NOMO-1 (cell line): ENCODE results near the gene RIPK3.
A peak's percentile ranks its signal among the peaks of the same experiment; 100 is the strongest.
"Not testable (repeated sequence)": the region's sequence is repeated elsewhere in the genome, so short reads cannot be mapped to it uniquely, and the experiment has no call there.

ENCODE experiments used
- DNase-seq, 2 experiments: peaks; one replicate each; lab custom pipeline; 2025; ENCODE audit not compliant: unreplicated experiment in 2 of 2; lab: John Stamatoyannopoulos, UW

The RIPK3 gene

DNA sequence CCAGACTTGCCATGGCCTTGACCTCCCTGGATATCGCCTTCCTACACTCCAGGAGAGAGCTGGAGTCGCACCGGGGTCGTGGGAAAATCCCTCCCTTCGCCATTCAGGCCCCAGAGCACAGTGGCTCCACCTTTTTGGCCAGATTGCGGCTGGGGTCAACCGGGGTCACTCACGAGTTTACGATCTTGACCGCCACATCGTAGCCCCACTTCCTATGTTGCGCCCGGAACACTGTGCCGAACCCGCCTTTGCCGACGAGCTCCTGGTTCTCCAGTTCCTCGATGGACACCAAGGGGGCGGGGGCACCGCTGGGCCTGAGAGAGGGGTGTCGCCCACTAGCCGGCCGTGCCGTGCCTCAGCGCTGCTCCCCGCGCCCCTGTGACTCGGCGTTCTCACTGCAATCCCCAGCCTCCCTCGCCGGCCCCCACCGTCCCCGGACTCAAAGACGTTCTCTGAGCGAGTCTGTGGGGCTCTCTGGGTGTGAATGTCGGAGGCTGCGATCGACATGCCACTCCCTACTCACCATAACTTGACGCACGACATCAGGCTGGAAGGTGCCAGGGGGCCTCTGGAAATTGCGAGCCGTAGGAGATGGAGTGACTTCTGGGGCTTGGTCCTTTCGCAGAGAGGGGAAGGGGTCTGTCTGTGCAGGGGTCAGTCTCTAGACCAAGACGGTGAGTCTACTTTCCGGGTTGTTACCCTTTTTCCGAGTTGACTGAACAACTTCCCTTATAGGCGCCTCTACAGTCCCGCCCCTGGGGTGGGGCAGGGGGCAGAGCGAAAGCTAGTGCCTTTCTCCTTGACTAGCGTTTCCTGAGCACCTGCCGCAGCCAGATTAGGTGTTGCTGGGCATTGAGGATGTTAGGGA lies at the start of gene RIPK3:
Gene RIPK3 (minus strand): TSS at position 708 of the 868 bp plus-strand sequence. CDS start 165 bp downstream, at position 543.
- DNase-seq: peak; percentile 74 to 76

DNA sequence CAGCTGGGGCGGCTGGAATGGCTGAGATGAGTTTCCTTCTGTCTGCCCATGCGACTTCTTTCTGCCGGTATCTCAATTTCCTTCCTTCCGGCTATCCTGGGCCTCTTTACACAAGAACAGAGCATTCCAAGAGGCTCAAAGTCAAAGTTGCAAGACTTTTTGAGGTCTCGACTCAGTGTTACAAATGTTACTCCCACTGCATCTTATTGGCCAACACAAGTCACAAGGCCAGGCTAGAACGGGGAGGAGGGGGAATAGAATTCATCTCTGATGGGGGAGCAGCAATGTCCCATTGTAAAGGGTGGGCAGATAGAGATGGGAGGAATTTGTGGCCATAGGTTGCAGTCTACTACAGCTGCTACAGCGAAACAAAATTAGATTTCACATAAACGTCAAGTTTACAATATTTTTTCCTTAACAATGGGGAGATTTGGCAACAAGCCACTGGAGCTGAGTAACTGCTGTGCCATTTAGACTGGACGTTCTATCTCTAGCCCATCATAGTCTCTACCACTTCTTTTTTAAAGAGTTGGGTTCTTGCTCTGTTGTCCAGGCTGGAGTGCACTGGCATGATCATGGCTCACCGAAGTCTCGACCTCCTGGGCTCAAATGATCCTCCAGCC lies 49.5 kb upstream of the RIPK3 start:
- DNase-seq: no peak

DNA sequence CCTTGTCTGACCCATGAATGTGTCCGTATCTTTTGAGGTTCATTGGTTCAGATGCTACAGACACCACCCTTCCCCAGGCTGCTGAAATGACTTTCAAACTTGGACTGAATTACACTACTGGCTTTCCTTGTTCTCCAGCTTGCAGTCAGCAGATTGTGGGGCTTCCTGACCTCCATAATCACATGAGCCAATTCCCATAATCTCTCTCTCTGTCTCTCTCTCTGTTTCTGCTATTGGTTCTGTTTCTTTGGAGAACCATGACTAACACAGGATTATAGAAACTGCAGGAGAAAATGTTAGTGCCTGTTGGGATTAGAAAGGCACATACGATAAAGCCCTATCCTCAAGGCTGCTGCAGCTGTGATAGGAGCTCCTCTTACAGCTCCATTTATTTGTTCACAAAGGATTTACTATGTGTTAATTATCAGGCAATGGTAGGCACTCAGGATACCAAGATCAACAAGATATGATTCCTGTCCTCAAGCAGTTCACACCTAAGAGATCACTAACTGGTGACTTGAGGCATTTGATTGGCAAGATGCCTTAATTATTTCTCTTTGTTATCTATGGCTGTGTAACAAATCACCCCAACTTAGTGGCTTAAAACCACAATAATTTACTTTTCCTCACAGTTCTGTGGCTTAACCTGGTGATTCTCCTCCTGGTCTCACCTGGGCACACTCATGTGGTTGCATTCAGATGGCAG lies 48.8 kb upstream of the RIPK3 start:
- DNase-seq: no peak

GRCh38 chr14:24387579-24387978 lies 47.8 kb upstream of the RIPK3 start:
- DNase-seq: not testable (repeated sequence)

GRCh38 chr14:24387009-24387345 lies 47.2 kb upstream of the RIPK3 start:
- DNase-seq: no peak

DNA sequence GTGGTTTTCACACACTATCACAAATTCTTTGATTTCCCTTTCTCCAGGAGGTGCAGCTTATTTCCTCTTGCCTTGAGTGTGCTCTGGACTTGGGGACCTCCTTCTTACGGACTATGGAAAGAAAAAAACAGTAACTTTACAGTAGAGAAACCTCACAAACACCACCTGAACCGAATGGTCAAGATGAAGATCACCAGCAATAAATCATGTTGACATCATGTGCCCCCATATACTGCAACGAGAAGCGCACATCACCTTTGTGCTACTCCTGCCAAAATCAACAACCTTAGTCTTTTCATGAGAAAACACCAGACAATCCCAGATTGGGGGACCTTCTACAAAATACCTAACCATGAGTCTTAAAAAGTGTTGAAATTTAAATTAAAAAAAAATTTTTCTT lies 45.7 kb upstream of the RIPK3 start:
- no peak for DNase-seq

- DNase-seq: no peak
Observed at GRCh38 chr14:24384169-24384568, 44.4 kb upstream of the RIPK3 start.

- DNase-seq: no peak
Observed at GRCh38 chr14:24382064-24382371, 42.2 kb upstream of the RIPK3 start.

DNA sequence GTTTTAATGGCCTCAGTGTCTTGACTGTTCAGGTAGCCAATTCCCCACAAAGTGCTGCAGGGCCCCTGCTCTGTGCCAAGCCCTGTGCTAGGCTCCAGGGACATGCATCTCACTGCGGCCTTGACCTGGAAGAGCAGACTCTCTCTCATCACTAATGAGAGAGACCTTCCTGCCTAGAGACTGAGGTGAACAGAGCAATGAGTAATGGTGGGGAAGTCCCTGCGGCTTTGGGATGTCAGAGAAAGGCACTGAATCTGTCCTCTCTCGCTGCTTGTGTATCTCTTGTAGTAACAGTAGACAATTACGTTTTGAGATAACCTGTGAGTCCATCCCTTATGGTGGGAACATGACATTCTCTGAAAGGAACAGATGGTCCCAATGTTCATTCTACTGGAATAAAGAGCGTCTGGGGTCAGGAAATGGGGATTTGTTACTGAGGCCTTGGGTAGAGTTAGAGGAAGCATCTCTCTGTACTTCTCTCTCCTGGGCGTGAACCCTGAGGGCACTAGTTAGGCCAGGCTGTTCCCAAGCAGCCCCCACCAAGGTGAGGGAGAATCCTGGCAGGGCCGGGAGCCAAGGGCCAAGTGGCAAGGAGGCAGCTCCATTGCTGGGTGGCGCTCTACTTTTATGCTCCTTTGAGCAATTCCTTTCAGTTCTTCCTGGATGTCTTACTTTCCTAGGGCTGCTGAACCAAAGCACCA lies 41.7 kb upstream of the RIPK3 start:
- no peak for DNase-seq

- DNase-seq: no peak
Observed at GRCh38 chr14:24379907-24380730, 40.3 kb upstream of the RIPK3 start.

- DNase-seq: no peak
Observed at GRCh38 chr14:24378981-24379906, 39.5 kb upstream of the RIPK3 start.

DNA sequence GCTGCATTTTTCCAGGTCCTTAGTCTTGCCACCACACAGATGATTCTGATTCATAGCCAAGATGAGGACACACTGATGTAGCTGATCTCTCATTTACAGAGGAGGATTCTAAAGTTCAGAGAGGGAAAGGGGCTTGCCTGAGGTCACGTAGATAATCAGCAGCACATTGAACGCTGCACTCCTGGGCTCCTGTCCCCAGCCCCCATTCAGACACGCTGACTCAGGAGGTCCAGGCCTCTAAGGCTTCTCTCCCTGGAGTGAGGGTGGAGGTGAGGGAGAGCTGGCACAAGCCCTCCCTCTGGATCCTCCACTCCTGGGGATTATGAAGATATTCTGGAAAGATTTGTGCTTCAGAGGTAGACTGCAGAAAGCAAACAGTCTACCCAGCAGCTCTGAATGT lies 38.5 kb upstream of the RIPK3 start:
- DNase-seq: no peak

GRCh38 chr14:24377657-24378056 lies 37.9 kb upstream of the RIPK3 start:
- DNase-seq: no peak

DNA sequence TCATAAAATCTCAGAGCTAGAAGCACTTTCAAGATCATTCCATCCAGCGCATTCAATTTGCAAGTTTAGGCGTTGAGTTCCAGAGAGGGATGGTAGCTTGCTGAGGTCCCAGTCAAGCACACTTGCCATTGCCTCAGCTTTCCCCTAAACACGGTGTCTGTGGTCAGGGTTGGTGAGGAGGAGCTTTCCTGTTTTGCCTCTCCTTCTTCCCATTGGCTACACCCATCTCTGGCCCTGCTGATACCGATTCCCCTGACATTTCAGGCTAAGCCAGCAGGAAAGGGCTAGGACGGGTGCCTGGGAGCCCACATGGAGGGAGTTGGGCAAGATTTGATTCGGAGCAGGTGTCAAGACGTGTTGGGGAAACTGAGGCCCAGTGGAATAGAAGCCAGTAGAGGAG lies 37.3 kb upstream of the RIPK3 start:
- DNase-seq: no peak

DNA sequence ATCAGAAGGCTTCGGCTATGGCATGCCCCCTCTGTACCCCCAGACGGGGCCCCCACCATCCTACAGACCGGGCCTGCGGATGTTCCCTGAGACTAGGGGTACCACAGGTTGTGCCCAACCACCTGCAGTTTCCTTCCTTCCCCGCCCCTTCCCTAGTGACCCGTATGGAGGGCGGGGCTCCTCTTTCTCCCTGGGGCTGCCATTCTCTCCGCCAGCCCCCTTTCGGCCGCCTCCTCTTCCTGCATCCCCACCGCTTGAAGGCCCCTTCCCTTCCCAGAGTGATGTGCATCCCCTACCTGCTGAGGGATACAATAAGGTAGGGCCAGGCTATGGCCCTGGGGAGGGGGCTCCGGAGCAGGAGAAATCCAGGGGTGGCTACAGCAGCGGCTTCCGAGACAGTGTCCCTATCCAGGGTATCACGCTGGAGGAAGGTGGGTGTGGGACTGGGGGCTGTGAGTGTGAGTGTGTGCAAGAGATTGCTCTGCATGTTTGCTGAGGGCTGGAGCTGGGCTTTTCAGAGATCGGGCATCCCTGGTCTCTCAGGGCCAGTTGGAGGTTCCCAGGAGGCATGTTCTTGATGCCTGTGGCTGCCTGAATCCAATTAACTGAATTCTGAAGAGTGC lies 36.8 kb upstream of the RIPK3 start:
- no peak for DNase-seq

DNA sequence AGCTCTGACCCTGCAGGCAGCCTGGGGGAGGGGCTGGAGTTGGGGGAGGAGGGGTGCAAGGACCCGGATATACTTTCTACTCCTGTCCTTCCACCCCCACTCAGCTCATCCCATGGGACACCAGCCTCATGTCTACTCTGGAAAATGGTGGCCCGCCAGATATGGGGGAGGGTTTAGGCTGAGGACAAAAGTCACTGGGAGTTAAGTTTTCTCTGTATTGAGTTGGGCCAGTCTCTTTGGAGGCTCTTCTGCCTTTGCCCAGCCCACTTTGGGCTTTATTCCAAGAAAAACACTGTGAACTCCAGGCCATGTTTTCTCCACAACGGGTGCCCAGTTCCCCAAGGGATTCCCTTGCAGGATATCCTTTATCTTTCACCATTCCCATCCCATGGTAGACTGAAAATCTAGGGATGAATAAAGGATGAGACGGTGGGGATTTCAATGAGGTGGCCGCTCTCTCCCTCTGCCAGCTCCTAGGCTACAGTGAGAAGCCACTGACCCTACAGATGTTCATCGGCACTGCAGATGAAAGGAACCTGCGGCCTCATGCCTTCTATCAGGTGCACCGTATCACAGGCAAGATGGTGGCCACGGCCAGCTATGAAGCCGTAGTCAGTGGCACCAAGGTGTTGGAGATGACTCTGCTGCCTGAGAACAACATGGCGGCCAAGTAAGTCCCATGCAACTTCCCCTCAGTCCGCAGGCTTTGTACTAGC lies 33.1 kb upstream of the RIPK3 start:
- DNase-seq: no peak

GRCh38 chr14:24371605-24372004 lies 31.8 kb upstream of the RIPK3 start:
- not testable (repeated sequence) for DNase-seq

GRCh38 chr14:24370748-24371147 lies 31.0 kb upstream of the RIPK3 start:
- DNase-seq: no peak
